ENCODE results near the gene GTPBP4. TPM values are rescaled to one million over a fixed set of nuclear protein-coding genes. Genes with fewer than 3 reads are reported as not detected.
A peak's percentile ranks its signal among the peaks of the same experiment; 100 is the strongest.

GTPBP4 gene
- total and polyA plus RNA-seq, 2 of the 13 experiments (the other 11 are each of a cell fraction or from before 2014, with no cell fraction given) = 24.1 to 85.5 TPM

- no peak for FAIRE-seq
- H2AFZ ChIP-seq (ENCODE audit: low read length) = no peak overlapping the region
- peaks cover 3 to 17% of the 10 kb centered on the region in 2 experiments; a peak in 4 of 5 replicates for H3K36me3 ChIP-seq (replicated peaks in 1 of 2; ENCODE audit: control insufficient read depth in 1 of 2, insufficient read depth in 2 of 2, low read length in 2 of 2)
- H3K27me3 ChIP-seq (ENCODE audit: control insufficient read depth in 1 of 2, insufficient read depth in 2 of 2, low read length in 2 of 2) = no peaks in the 10 kb centered on the region; a peak in 1 of 5 replicates
- H3K4me1 ChIP-seq (ENCODE audit: insufficient read depth, low read length) = peaks cover 57% of the 10 kb centered on the region
- H3K79me2 ChIP-seq (ENCODE audit: insufficient read depth, low read length) = peaks cover 80% of the 10 kb centered on the region
- BruUV-seq (replicated peaks) = no TSS peak
- under 1% methylated on average over 15 of the region's 15 CpGs for WGBS (ENCODE audit: low lambda C conversion rate)
- H3K27ac ChIP-seq (ENCODE audit: extremely low read length, insufficient read depth, low read length) = peak overlapping the region; percentile 96
- ChIA-PET POLR2A (interaction anchor here (1.1 to 1.9 kb wide), 5 partner anchors 10 to 113 kb away, joined by 3 to 6 read pairs (median 5); no protein-coding TSS in a partner anchor), CTCF (ENCODE audit: low intra/inter-chr PET ratio, low total read pairs) (no interaction called here)
- no peak for DNase-seq (ENCODE audit: low spot score)
- peaks cover 54% of the 10 kb centered on the region for H4K20me1 ChIP-seq (ENCODE audit: insufficient read depth, low read length)
- H3K9me3 ChIP-seq (ENCODE audit: low read length) = no peaks in the 10 kb centered on the region
- in situ Hi-C loops (cut with HindIII; ENCODE audit: extremely low pct_ligation_motif_present, low pct_unique_long_range_greater_than_20kb) (no loop called here), intact Hi-C loops (cut with micrococcal nuclease; ENCODE audit: unreplicated experiment) (loop anchor here (2.0 to 5.0 kb wide), 2 partner anchors 61 to 117 kb away; partner anchors contain the start of genes GTPBP4 and LARP4B)
- H3K4me3 ChIP-seq (replicated peaks in 1 of 3; ENCODE audit: insufficient read depth in 1 of 3, low read depth in 2 of 3, low read length in 3 of 3) = peak overlapping the region; percentile 80 to 98 (median 93)
- peak overlapping the region; percentile 64 for H3K4me2 ChIP-seq (ENCODE audit: low read depth, low read length)
- peak overlapping the region; percentile 94 for H3K9ac ChIP-seq (ENCODE audit: insufficient read depth, low read depth, low read length)
- no peak for ATAC-seq
- TF ChIP-seq DPF2 (CRISPR knock-in tag; IDR thresholded peaks at IDR 0.05; ENCODE audit: borderline replicate concordance, low read depth) (no peak), GLI4 (CRISPR knock-in tag; IDR thresholded peaks at IDR 0.05; ENCODE audit: borderline replicate concordance) (no peak), HNRNPL (IDR thresholded peaks at IDR 0.05; ENCODE audit: low read depth, low read length) (no peak), ZNF432 (CRISPR knock-in tag; IDR thresholded peaks at IDR 0.05; ENCODE audit: borderline replicate concordance) (peak; percentile 11; the same call in 1 of the 2 replicates), HOMEZ (CRISPR knock-in tag; IDR thresholded peaks at IDR 0.05; ENCODE audit: low read depth) (no peak), ZXDC (CRISPR knock-in tag; IDR thresholded peaks at IDR 0.05) (0 out of 2 replicates have a peak, but pooled peaks have one; percentile 20), TFAP4 (IDR thresholded peaks at IDR 0.05; ENCODE audit: borderline replicate concordance, low read depth) (peak; percentile 55; the same call in 1 of the 2 replicates), SIN3A (IDR thresholded peaks at IDR 0.05; ENCODE audit: borderline replicate concordance, low read depth, low read length) (0 out of 2 replicates have a peak, but pooled peaks have one; percentile 28), ZMYM2 (CRISPR knock-in tag; IDR thresholded peaks at IDR 0.05) (no peak), FOXO4 (CRISPR knock-in tag; conservative IDR thresholded peaks at IDR 0.05) (0 out of 2 replicates have a peak, but pooled peaks have one; percentile 62), ZNF441 (CRISPR knock-in tag; IDR thresholded peaks at IDR 0.05; ENCODE audit: borderline replicate concordance) (0 out of 2 replicates have a peak, but pooled peaks have one; percentile 10), MATR3 (CRISPR knock-in tag; IDR thresholded peaks at IDR 0.05) (no peak)
Observed at GRCh38 chr10:1047937-1048336, 59.7 kb downstream of the GTPBP4 start.

Measured in HepG2 (cell line).